ENCODE results near the gene HOXB4.

Gene HOXB4

GRCh38 chr17:48577946-48578615 is at the start of gene HOXB4:
HOXB4 (minus strand) TSS chr17:48578350; CDS start chr17:48578319, 31 bp downstream.
- peak within 1 kb of the TSS; percentile 85 for H2AFZ ChIP-seq (ENCODE audit: low read depth, low read length, severe bottlenecking)
- no peaks in the 10 kb centered on the region for H3K9me3 ChIP-seq (ENCODE audit: insufficient read depth, low read length)
- no peaks in the 10 kb centered on the region for H4K20me1 ChIP-seq (ENCODE audit: low read depth, low read length)
- no peak for TF ChIP-seq CTCF (IDR thresholded peaks at IDR 0.05; ENCODE audit: insufficient read depth, low read length, poor library complexity, severe bottlenecking)
- TF ChIP-seq EZH2phosphoT487 (conservative IDR thresholded peaks at IDR 0.05; ENCODE audit: low read length): no peak
- H3K27ac ChIP-seq (ENCODE audit: low read depth, low read length): no peak within 1 kb of the TSS
- peak within 1 kb of the TSS; percentile 63 for H3K4me2 ChIP-seq (ENCODE audit: low read depth, low read length, poor library complexity, severe bottlenecking)
- no peaks in the 10 kb centered on the region for H3K9me2 ChIP-seq (replicated peaks; ENCODE audit: insufficient read depth, low read length)
- H3K27me3 ChIP-seq (ENCODE audit: low read length): no peaks in the 10 kb centered on the region
- H3F3A ChIP-seq (ENCODE audit: insufficient read depth): no peaks in the 10 kb centered on the region
- no peaks in the 10 kb centered on the region for H3K36me3 ChIP-seq (ENCODE audit: low read length)
- peak within 1 kb of the TSS; percentile 57 for H3K9ac ChIP-seq (ENCODE audit: low read length)
- no peaks in the 10 kb centered on the region for H3K79me2 ChIP-seq (ENCODE audit: insufficient read depth, low read length)
- peak within 1 kb of the TSS; percentile 65 for H3K4me3 ChIP-seq (ENCODE audit: insufficient read depth, low read length, poor library complexity, severe bottlenecking)

- no peak overlapping the region for H3K27ac ChIP-seq (ENCODE audit: low read depth, low read length)
- H3K9ac ChIP-seq (ENCODE audit: low read length): no peak overlapping the region
- TF ChIP-seq CTCF (IDR thresholded peaks at IDR 0.05; ENCODE audit: insufficient read depth, low read length, poor library complexity, severe bottlenecking) (no peak), EZH2phosphoT487 (conservative IDR thresholded peaks at IDR 0.05; ENCODE audit: low read length) (no peak)
- no peak overlapping the region for H3K4me2 ChIP-seq (ENCODE audit: low read depth, low read length, poor library complexity, severe bottlenecking)
- no peaks in the 10 kb centered on the region for H3K27me3 ChIP-seq (ENCODE audit: low read length)
- H4K20me1 ChIP-seq (ENCODE audit: low read depth, low read length): no peaks in the 10 kb centered on the region
- no peak overlapping the region for H2AFZ ChIP-seq (ENCODE audit: low read depth, low read length, severe bottlenecking)
- no peaks in the 10 kb centered on the region for H3K9me2 ChIP-seq (replicated peaks; ENCODE audit: insufficient read depth, low read length)
- H3K9me3 ChIP-seq (ENCODE audit: insufficient read depth, low read length): no peaks in the 10 kb centered on the region
- H3F3A ChIP-seq (ENCODE audit: insufficient read depth): no peaks in the 10 kb centered on the region
- no peaks in the 10 kb centered on the region for H3K79me2 ChIP-seq (ENCODE audit: insufficient read depth, low read length)
- no peaks in the 10 kb centered on the region for H3K36me3 ChIP-seq (ENCODE audit: low read length)
- H3K4me3 ChIP-seq (ENCODE audit: insufficient read depth, low read length, poor library complexity, severe bottlenecking): no peak overlapping the region
Observed at GRCh38 chr17:48627118-48627597, 49.0 kb upstream of the HOXB4 start.

- no peaks in the 10 kb centered on the region for H3K9me3 ChIP-seq (ENCODE audit: insufficient read depth, low read length)
- no peak within 1 kb of the TSS for H2AFZ ChIP-seq (ENCODE audit: low read depth, low read length, severe bottlenecking)
- TF ChIP-seq CTCF (IDR thresholded peaks at IDR 0.05; ENCODE audit: insufficient read depth, low read length, poor library complexity, severe bottlenecking): no peak
- TF ChIP-seq EZH2phosphoT487 (conservative IDR thresholded peaks at IDR 0.05; ENCODE audit: low read length): no peak
- no peaks in the 10 kb centered on the region for H3K36me3 ChIP-seq (ENCODE audit: low read length)
- no peak within 1 kb of the TSS for H3K4me3 ChIP-seq (ENCODE audit: insufficient read depth, low read length, poor library complexity, severe bottlenecking)
- no peak within 1 kb of the TSS for H3K4me2 ChIP-seq (ENCODE audit: low read depth, low read length, poor library complexity, severe bottlenecking)
- no peak within 1 kb of the TSS for H3K9ac ChIP-seq (ENCODE audit: low read length)
- no peaks in the 10 kb centered on the region for H3K9me2 ChIP-seq (replicated peaks; ENCODE audit: insufficient read depth, low read length)
- H3K27ac ChIP-seq (ENCODE audit: low read depth, low read length): no peak within 1 kb of the TSS
- H3K79me2 ChIP-seq (ENCODE audit: insufficient read depth, low read length): no peaks in the 10 kb centered on the region
- H4K20me1 ChIP-seq (ENCODE audit: low read depth, low read length): no peaks in the 10 kb centered on the region
- H3F3A ChIP-seq (ENCODE audit: insufficient read depth): no peaks in the 10 kb centered on the region
- no peaks in the 10 kb centered on the region for H3K27me3 ChIP-seq (ENCODE audit: low read length)
Observed at GRCh38 chr17:48626245-48627117, 48.3 kb upstream of the HOXB4 start, which contains the start of gene HOXB9. HOXB9 (minus strand) TSS chr17:48626358; CDS start chr17:48626269, 89 bp downstream.
